Skeletal muscle tissue (tissue), 4 donors: ENCODE data around the gene IL32. TPM values are rescaled to one million over a fixed set of nuclear protein-coding genes. Genes with fewer than 3 reads are reported as not detected.

Experiments
- H3K27ac ChIP-seq: one replicate; pipeline ENCODE4 v1.7.0; 2013; ENCODE audit warnings: mild to moderate bottlenecking, low read depth, low read length, inconsistent platforms
- H3K27me3 ChIP-seq, 3 donors: one replicate each; pipeline ENCODE4 v1.7.0; 2013; ENCODE audit warnings: low read length in 3 of 3; ENCODE audit not compliant: control insufficient read depth in 3 of 3, insufficient read depth in 3 of 3
- H3K36me3 ChIP-seq, 3 donors: one replicate each; pipeline ENCODE4 v1.7.0; 2013; ENCODE audit warnings: low read length in 3 of 3; ENCODE audit not compliant: control insufficient read depth in 3 of 3, insufficient read depth in 3 of 3
- H3K4me1 ChIP-seq, 3 donors: one replicate each; pipeline ENCODE4 v1.7.0; 2013; ENCODE audit warnings: low read length in 3 of 3, mild to moderate bottlenecking in 3 of 3; ENCODE audit not compliant: control insufficient read depth in 3 of 3, insufficient read depth in 3 of 3
- H3K4me3 ChIP-seq, 3 donors: one replicate each; pipeline ENCODE4 v1.7.0; 2013; ENCODE audit warnings: low read length in 3 of 3
- H3K9ac ChIP-seq, 3 donors: one replicate each; pipeline ENCODE4 v1.7.0; 2013; ENCODE audit warnings: low read length in 3 of 3, mild to moderate bottlenecking in 3 of 3, moderate library complexity in 2 of 3, low read depth in 1 of 3
- H3K9me3 ChIP-seq, 3 donors: one replicate each; pipeline ENCODE4 v1.7.0; 2013; ENCODE audit warnings: low read length in 3 of 3; ENCODE audit not compliant: control insufficient read depth in 3 of 3
- total RNA-seq: library from RNA; depleted of rRNA; stranded (reverse); fragments of >200 nt; gene quantifications from one replicate; pipeline ENCODE4 v1.2.3, GENCODE V29; 2014
- donor health status: Osteomylitis.

The IL32 gene
- total RNA-seq, 1 donor from 2014 or later, result 25.1 TPM

DNA sequence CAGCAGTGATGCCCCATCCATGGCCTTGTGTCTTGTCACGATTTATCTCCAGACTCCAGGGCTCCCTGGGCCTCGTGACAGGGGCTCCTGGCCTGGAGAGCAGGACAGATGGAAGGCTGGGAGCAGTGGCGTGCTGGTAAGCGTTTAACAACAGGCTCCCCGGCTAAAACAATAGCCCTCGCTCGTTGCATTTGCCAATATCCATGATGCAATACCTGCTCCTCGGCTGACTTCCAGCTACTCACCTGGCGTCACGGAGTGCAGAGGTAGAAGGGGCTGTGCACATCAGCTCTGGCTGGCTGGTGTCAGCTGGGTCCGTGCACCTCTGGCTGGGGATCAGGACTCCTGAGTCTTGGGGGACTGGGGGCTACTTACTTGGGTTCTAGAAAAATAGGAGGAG lies 27.2 kb upstream of the IL32 start:
- no peak overlapping the region for H3K27ac ChIP-seq
- no peaks in the 10 kb centered on the region for H3K4me1 ChIP-seq
- no peak overlapping the region for H3K4me3 ChIP-seq
- H3K27me3 ChIP-seq, result peaks cover 57 to 77% (median 67%) of the 10 kb centered on the region in 3 donors
- no peaks in the 10 kb centered on the region for H3K36me3 ChIP-seq
- no peaks in the 10 kb centered on the region for H3K9me3 ChIP-seq
- H3K9ac ChIP-seq, result no peak overlapping the region

- H3K9ac ChIP-seq, result no peak overlapping the region
- H3K4me3 ChIP-seq, result no peak overlapping the region
- peaks cover 52 to 77% (median 68%) of the 10 kb centered on the region in 3 donors for H3K27me3 ChIP-seq
Measured at GRCh38 chr16:3038896-3039295, 26.5 kb upstream of the IL32 start.

GRCh38 chr16:3042376-3042775 lies 23.1 kb upstream of the IL32 start:
- Histone ChIP-seq H3K27ac (no peak overlapping the region), H3K4me1 (peaks cover 5 to 7% (median 6%) of the 10 kb centered on the region in 3 donors), H3K36me3 (no peaks in the 10 kb centered on the region), H3K27me3 (peaks cover 48 to 83% (median 71%) of the 10 kb centered on the region in 3 donors), H3K4me3 (no peak overlapping the region), H3K9ac (no peak overlapping the region), H3K9me3 (no peaks in the 10 kb centered on the region)

More at GRCh38 chr16:3038896-3039295, 26.5 kb upstream of the IL32 start:
- H3K9me3 ChIP-seq, result no peaks in the 10 kb centered on the region
- H3K36me3 ChIP-seq, result no peaks in the 10 kb centered on the region
- H3K4me1 ChIP-seq, result no peaks in the 10 kb centered on the region
- no peak overlapping the region for H3K27ac ChIP-seq

- H3K36me3 ChIP-seq, result no peaks in the 10 kb centered on the region
- no peak overlapping the region for H3K4me3 ChIP-seq
- peaks cover 51 to 80% (median 72%) of the 10 kb centered on the region in 3 donors for H3K27me3 ChIP-seq
- no peaks in the 10 kb centered on the region for H3K9me3 ChIP-seq
- no peak overlapping the region for H3K27ac ChIP-seq
- H3K9ac ChIP-seq, result no peak overlapping the region
- peaks cover 5 to 7% (median 6%) of the 10 kb centered on the region in 3 donors for H3K4me1 ChIP-seq
Measured at GRCh38 chr16:3044708-3045107, 20.7 kb upstream of the IL32 start.

GRCh38 chr16:3045758-3046640 lies 19.4 kb upstream of the IL32 start, which contains the start of gene MMP25:
Gene MMP25 (plus strand): TSS chr16:3046561. CDS start chr16:3046918, 357 bp downstream.
- Histone ChIP-seq H3K4me1 (peaks cover 5 to 7% (median 6%) of the 10 kb centered on the region in 3 donors), H3K27me3 (peaks cover 57 to 79% (median 74%) of the 10 kb centered on the region in 3 donors), H3K27ac (no peak within 1 kb of the TSS), H3K9me3 (no peaks in the 10 kb centered on the region), H3K36me3 (no peaks in the 10 kb centered on the region), H3K9ac (peak within 1 kb of the TSS in 1 of 3 donors; percentile 3), H3K4me3 (peak within 1 kb of the TSS in 2 of 3 donors; percentile 49 to 56)

DNA sequence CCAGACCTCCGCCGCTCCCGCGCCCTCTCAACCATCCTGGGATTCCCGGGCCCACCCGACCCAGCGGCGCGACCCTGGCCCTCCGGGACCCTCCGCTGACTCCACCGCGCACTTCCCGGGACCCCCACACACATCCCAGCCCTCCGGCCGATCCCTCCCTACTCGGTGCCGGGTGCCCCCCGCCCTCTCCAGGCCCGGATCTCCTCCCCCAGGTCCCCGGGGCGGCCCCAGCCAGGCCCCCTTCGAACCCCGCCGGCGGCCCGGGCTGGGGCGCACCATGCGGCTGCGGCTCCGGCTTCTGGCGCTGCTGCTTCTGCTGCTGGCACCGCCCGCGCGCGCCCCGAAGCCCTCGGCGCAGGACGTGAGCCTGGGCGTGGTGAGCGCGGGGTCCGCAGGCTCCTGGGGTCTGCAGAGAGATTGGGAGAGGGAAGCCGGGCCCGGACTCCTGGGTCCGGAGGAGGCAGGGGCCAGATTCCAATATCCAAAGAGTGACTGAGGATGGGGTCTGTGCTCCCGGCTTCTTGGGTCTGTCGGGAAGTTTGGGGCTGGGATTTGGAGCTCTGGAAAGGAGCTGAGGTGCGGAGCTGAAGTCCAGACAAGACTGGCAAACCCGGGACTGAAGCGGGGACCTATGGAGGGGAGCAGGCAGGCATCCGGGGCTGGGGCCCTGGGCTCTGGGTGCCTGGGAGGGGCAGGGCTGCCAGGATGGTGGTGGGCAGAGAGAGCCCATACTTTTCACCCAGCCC lies 18.6 kb upstream of the IL32 start:
- no peaks in the 10 kb centered on the region for H3K36me3 ChIP-seq
- H3K27me3 ChIP-seq, result peaks cover 57 to 78% (median 75%) of the 10 kb centered on the region in 3 donors
- H3K4me3 ChIP-seq, result peak overlapping the region in 1 of 3 donors; percentile 49
- peaks cover 5 to 7% (median 6%) of the 10 kb centered on the region in 3 donors for H3K4me1 ChIP-seq
- H3K27ac ChIP-seq, result no peak overlapping the region
- no peak overlapping the region for H3K9ac ChIP-seq
- H3K9me3 ChIP-seq, result no peaks in the 10 kb centered on the region

- no peaks in the 10 kb centered on the region for H3K9me3 ChIP-seq
- peaks cover 5 to 7% (median 6%) of the 10 kb centered on the region in 3 donors for H3K4me1 ChIP-seq
- H3K27me3 ChIP-seq, result peaks cover 54 to 77% (median 74%) of the 10 kb centered on the region in 3 donors
- H3K36me3 ChIP-seq, result no peaks in the 10 kb centered on the region
- no peak overlapping the region for H3K27ac ChIP-seq
- H3K4me3 ChIP-seq, result no peak overlapping the region
- no peak overlapping the region for H3K9ac ChIP-seq
Measured at GRCh38 chr16:3047387-3047720, 18.1 kb upstream of the IL32 start.

DNA sequence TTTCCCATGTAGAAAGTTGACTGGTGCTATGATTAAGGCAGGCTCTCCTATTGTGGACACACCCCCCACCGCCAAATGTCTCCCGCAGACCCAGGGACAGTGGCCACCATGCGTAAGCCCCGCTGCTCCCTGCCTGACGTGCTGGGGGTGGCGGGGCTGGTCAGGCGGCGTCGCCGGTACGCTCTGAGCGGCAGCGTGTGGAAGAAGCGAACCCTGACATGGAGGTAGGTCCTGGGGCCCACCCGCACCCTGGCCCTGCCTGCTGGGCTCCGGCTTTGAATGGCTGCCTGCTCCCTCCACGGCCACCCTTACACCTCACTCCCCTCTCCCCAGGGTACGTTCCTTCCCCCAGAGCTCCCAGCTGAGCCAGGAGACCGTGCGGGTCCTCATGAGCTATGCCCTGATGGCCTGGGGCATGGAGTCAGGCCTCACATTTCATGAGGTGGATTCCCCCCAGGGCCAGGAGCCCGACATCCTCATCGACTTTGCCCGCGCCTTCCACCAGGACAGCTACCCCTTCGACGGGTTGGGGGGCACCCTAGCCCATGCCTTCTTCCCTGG lies 15.4 kb upstream of the IL32 start:
- Histone ChIP-seq H3K27ac (no peak overlapping the region), H3K4me3 (no peak overlapping the region), H3K9me3 (no peaks in the 10 kb centered on the region), H3K36me3 (peaks cover 0 to 5% (median 3%) of the 10 kb centered on the region in 3 donors), H3K27me3 (peaks cover 37 to 54% (median 48%) of the 10 kb centered on the region in 3 donors), H3K9ac (no peak overlapping the region), H3K4me1 (peaks cover 5 to 7% (median 6%) of the 10 kb centered on the region in 3 donors)

GRCh38 chr16:3050487-3050886 lies 15.0 kb upstream of the IL32 start:
- Histone ChIP-seq H3K4me1 (peaks cover 5 to 7% (median 6%) of the 10 kb centered on the region in 3 donors), H3K9me3 (no peaks in the 10 kb centered on the region), H3K27me3 (peaks cover 34 to 51% (median 44%) of the 10 kb centered on the region in 3 donors), H3K36me3 (peaks cover 0 to 5% (median 4%) of the 10 kb centered on the region in 3 donors), H3K9ac (no peak overlapping the region), H3K4me3 (no peak overlapping the region), H3K27ac (no peak overlapping the region)
